IMR-90 (cell line): ENCODE measurements around the gene BRAF. TPM values are rescaled to one million over a fixed set of nuclear protein-coding genes. Genes with fewer than 3 reads are reported as not detected.

ENCODE experiments used
- ATAC-seq: fragments of 200-7000 bp; cut with Tn5 transposase; 2 replicates; pipeline ENCODE4 v1.9.1; 2020; ENCODE audit warnings: low read depth, mild to moderate bottlenecking, moderate library complexity
- BruUV-seq: library from RNA; stranded (reverse); fragments of 400-500 nt; replicated peaks from 2 replicates; lab custom pipeline; 2021; lab: Mats Ljungman, UMichigan
- CTCF ChIA-PET: fragments of 300-600 bp; formaldehyde crosslinking; extraction: SDS; loops from one replicate; lab custom pipeline; 2021; ENCODE audit warnings: antibody characterized with exemption; lab: Yijun Ruan, JAX
- POLR2A ChIA-PET: fragments of 300-600 bp; sonication (Branson Sonifier 250); formaldehyde crosslinking; loops from one replicate; lab custom pipeline; 2022; ENCODE audit warnings: antibody characterized with exemption; ENCODE audit not compliant: unreplicated experiment; lab: Charles Lee
- DNase-seq: peaks from one replicate; pipeline ENCODE4 v3.0.0; 2013
- H2AFZ ChIP-seq: replicated peaks from 2 replicates; pipeline ENCODE3; 2013; ENCODE audit warnings: low read length, mild to moderate bottlenecking; ENCODE audit not compliant: poor library complexity
- H2AK5ac ChIP-seq: 2 replicates; pipeline ENCODE4 v1.6.1; 2013; ENCODE audit warnings: low read depth, low read length, inconsistent platforms
- H2AK9ac ChIP-seq: replicated peaks from 2 replicates; pipeline ENCODE3; 2013; ENCODE audit warnings: mild to moderate bottlenecking, low read depth, low read length, moderate library complexity; ENCODE audit not compliant: poor library complexity
- H2BK120ac ChIP-seq: 2 replicates; pipeline ENCODE4 v1.6.1; 2013; ENCODE audit warnings: low read depth, low read length, inconsistent platforms
- H2BK15ac ChIP-seq: 3 replicates; pipeline ENCODE4 v1.6.1; 2013; ENCODE audit warnings: low read depth, low read length, inconsistent platforms
- H2BK20ac ChIP-seq: 2 replicates; pipeline ENCODE4 v1.6.1; 2013; ENCODE audit warnings: low read depth, mild to moderate bottlenecking, inconsistent platforms, low read length, moderate library complexity
- H2BK5ac ChIP-seq: 2 replicates; pipeline ENCODE4 v1.6.1; 2013; ENCODE audit warnings: mild to moderate bottlenecking, low read depth, low read length, inconsistent platforms; ENCODE audit not compliant: poor library complexity, severe bottlenecking
- H3K14ac ChIP-seq: replicated peaks from 2 replicates; pipeline ENCODE4 v1.6.1; 2013; ENCODE audit warnings: low read depth, low read length, inconsistent platforms
- H3K18ac ChIP-seq: 2 replicates; pipeline ENCODE4 v1.6.1; 2013; ENCODE audit warnings: low read depth, low read length, control low read depth
- H3K23ac ChIP-seq: 2 replicates; pipeline ENCODE4 v1.6.1; 2013; ENCODE audit warnings: low read depth, low read length, inconsistent platforms
- H3K27ac ChIP-seq: 2 replicates; pipeline ENCODE4 v1.5.1; 2013; ENCODE audit warnings: mild to moderate bottlenecking, control low read depth, low read length; ENCODE audit not compliant: insufficient read depth
- H3K27me3 ChIP-seq: 2 replicates; pipeline ENCODE4 v1.6.1; 2013; ENCODE audit warnings: low read length; ENCODE audit not compliant: control insufficient read depth, insufficient read depth
- H3K36me3 ChIP-seq: 2 replicates; pipeline ENCODE4 v1.6.1; 2013; ENCODE audit warnings: low read length, mixed read lengths; ENCODE audit not compliant: control insufficient read depth, insufficient read depth
- H3K4ac ChIP-seq: 2 replicates; pipeline ENCODE4 v1.6.1; 2013; ENCODE audit warnings: low read depth, low read length, inconsistent platforms
- H3K4me1 ChIP-seq: 2 replicates; pipeline ENCODE4 v1.6.1; 2013; ENCODE audit warnings: low read length, mixed read lengths; ENCODE audit not compliant: control insufficient read depth, insufficient read depth
- H3K4me2 ChIP-seq: 2 replicates; pipeline ENCODE4 v1.6.1; 2013; ENCODE audit warnings: low read depth, mild to moderate bottlenecking, control low read depth, low read length, moderate library complexity
- H3K4me3 ChIP-seq: 2 replicates; pipeline ENCODE4 v1.5.1; 2013; ENCODE audit warnings: low read depth, mild to moderate bottlenecking, control low read depth, low read length, moderate library complexity; ENCODE audit not compliant: insufficient read depth
- H3K56ac ChIP-seq: 2 replicates; pipeline ENCODE4 v1.6.1; 2013; ENCODE audit warnings: low read length, inconsistent platforms; ENCODE audit not compliant: insufficient read depth; ENCODE audit errors: extremely low read depth
- H3K79me1 ChIP-seq, 2 experiments: 2 replicates each; pipeline ENCODE4 v1.6.1; 2013; ENCODE audit warnings: low read length in 2 of 2, inconsistent platforms in 1 of 2, low read depth in 1 of 2
- H3K9ac ChIP-seq: 2 replicates; pipeline ENCODE4 v1.6.1; 2013; ENCODE audit warnings: low read depth, low read length, control low read depth
- H3K9me1 ChIP-seq: 2 replicates; pipeline ENCODE4 v1.6.1; 2013; ENCODE audit warnings: low read length, inconsistent platforms; ENCODE audit not compliant: insufficient read depth
- H3K9me3 ChIP-seq: 2 replicates; pipeline ENCODE4 v1.6.1; 2013; ENCODE audit warnings: low read length; ENCODE audit not compliant: control insufficient read depth, insufficient read depth
- H4K20me1 ChIP-seq: 2 replicates; pipeline ENCODE4 v1.6.1; 2013; ENCODE audit warnings: low read length, inconsistent platforms; ENCODE audit not compliant: insufficient read depth
- H4K5ac ChIP-seq: 2 replicates; pipeline ENCODE4 v1.6.1; 2013; ENCODE audit warnings: mild to moderate bottlenecking, low read depth, low read length, control low read depth
- H4K8ac ChIP-seq, 2 experiments: 2 replicates each; pipeline ENCODE4 v1.6.1; 2013; ENCODE audit warnings: low read depth in 2 of 2, low read length in 2 of 2, control low read depth in 1 of 2, inconsistent platforms in 1 of 2
- H4K91ac ChIP-seq: 2 replicates; pipeline ENCODE4 v1.6.1; 2013; ENCODE audit warnings: low read depth, low read length, inconsistent platforms; ENCODE audit not compliant: insufficient read depth
- BHLHE40 ChIP-seq: fragments of 150-350 bp; IDR thresholded peaks from 2 replicates; pipeline ENCODE4 v1.6.1; 2016; ENCODE audit warnings: mild to moderate bottlenecking, low read depth, low read length
- CEBPB ChIP-seq: IDR thresholded peaks from 2 replicates; pipeline ENCODE4 v1.6.1; 2012; ENCODE audit warnings: low read depth, low read length, improper control_type of control experiment
- MAFK ChIP-seq: IDR thresholded peaks from 2 replicates; pipeline ENCODE4 v1.6.1; 2012; ENCODE audit warnings: low read depth, low read length, improper control_type of control experiment
- MAZ ChIP-seq: IDR thresholded peaks from 2 replicates; pipeline ENCODE4 v1.6.1; 2012; ENCODE audit warnings: low read depth, mild to moderate bottlenecking, low read length, improper control_type of control experiment, moderate library complexity, borderline replicate concordance
- MXI1 ChIP-seq: IDR thresholded peaks from 2 replicates; pipeline ENCODE4 v1.6.1; 2012; ENCODE audit warnings: low read depth, mild to moderate bottlenecking, low read length, moderate library complexity, borderline replicate concordance
- NFE2L2 ChIP-seq: fragments of 150-350 bp; IDR thresholded peaks from 2 replicates; pipeline ENCODE4 v1.6.1; 2016; ENCODE audit warnings: low read depth, mild to moderate bottlenecking, low read length
- RAD21 ChIP-seq: IDR thresholded peaks from 2 replicates; pipeline ENCODE4 v1.6.1; 2012; ENCODE audit warnings: low read length, improper control_type of control experiment
- RCOR1 ChIP-seq: IDR thresholded peaks from 2 replicates; pipeline ENCODE4 v1.6.1; 2012; ENCODE audit warnings: mild to moderate bottlenecking, low read length, improper control_type of control experiment; ENCODE audit not compliant: insufficient replicate concordance
- SMC3 ChIP-seq: fragments of 150-350 bp; IDR thresholded peaks from 2 replicates; pipeline ENCODE4 v1.6.1; 2016; ENCODE audit warnings: low read depth, mild to moderate bottlenecking, antibody characterized with exemption, low read length, moderate library complexity
- WGBS, 2 experiments: methylation state at CpG; one replicate each; pipeline versions ENCODE4 v1.1.5 to v1.1.7; 2013; ENCODE audit warnings: missing lambda C conversion rate in 2 of 2; ENCODE audit not compliant: insufficient read length in 1 of 2; ENCODE audit errors: extremely low coverage in 2 of 2; 5-methylcytosine and 5-hydroxymethylcytosine counted together
- dilution Hi-C: fragments of 300-500 bp; cut with HindIII; formaldehyde crosslinking; loops from one replicate; pipeline ENCODE4 v1.14.3; 2018; ENCODE audit warnings: low sequenced_read_pairs; ENCODE audit not compliant: unreplicated experiment
- in situ Hi-C: fragments of 300-500 bp; cut with MboI; formaldehyde crosslinking; loops from 3 replicates; pipeline ENCODE4 v1.14.3; 2019; ENCODE audit warnings: low sequenced_read_pairs, inconsistent platforms, mixed read lengths
- intact Hi-C: fragments of 100-400 bp; cut with micrococcal nuclease; formaldehyde crosslinking; loops from 2 replicates; pipeline ENCODE4 v1.10.0; 2022
- polyA plus RNA-seq, 3 experiments: library from polyadenylated mRNA; depleted of rRNA; stranded (reverse); fragments of >200 nt; gene quantifications; 2 replicates each; pipeline ENCODE4 v1.2.3, GENCODE V29; 2012; ENCODE audit warnings: low replicate concordance in 1 of 3
- total RNA-seq: library from RNA; depleted of rRNA; stranded (reverse); fragments of >200 nt; gene quantifications from 2 replicates; pipeline ENCODE4 v1.2.3, GENCODE V29; 2012
- TF ChIP-seq, protein P1 (sequence below): fragments of 150-350 bp; IDR thresholded peaks from 2 replicates; pipeline ENCODE4 v1.6.1; 2017; ENCODE audit warnings: mild to moderate bottlenecking, antibody characterized with exemption, low read length, low read depth
- TF ChIP-seq, protein P2 (sequence below): fragments of 150-350 bp; IDR thresholded peaks from 2 replicates; pipeline ENCODE4 v1.6.1; 2016; ENCODE audit warnings: low read depth, mild to moderate bottlenecking, low read length, moderate library complexity, borderline replicate concordance
- TF ChIP-seq, protein P3 (sequence below): conservative IDR thresholded peaks from 2 replicates; pipeline ENCODE4 v1.5.1; 2012; ENCODE audit warnings: mild to moderate bottlenecking, low read depth, low read length, improper control_type of control experiment

BRAF gene
- total and polyA plus RNA-seq, 2 of the 4 experiments (the other 2 are of a cell fraction): 5.7 to 12.9 TPM

DNA sequence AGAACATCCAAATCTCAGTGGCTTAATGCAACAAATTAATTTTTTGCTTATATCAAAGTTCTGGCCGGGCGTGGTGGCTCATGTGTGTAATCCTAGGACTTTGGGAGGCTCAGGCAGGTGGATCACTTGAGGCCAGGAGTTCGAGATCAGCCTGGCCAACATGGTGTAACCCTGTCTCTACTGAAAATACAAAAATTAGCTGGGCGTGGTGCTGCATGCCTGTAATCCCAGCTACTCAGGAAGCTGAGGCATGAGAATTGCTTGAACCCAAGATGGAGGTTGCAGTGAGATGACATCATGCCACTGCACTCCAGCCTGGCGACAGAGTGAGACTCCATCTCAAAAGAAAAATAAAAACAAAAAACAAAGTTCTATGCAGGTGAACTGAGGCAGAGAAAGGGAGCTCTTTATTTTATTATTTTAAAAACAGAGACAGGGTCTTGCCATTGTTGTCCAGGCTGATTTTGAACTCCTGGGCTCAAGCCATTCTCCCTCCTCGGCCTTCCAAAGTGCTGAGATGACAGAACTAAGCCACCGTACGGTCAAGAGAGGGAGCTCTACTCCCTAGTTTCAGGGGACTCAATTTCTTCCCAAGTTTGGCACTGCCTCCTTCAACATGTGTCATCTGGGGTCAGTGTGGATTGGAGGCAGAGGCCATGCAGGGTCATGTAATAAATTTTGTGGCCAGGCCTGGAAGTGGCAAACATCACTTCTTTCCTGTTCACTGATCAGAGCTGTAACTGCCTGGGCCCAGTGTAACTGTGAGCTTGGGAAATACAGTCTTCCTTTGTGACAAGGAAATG, 249.6 kb downstream of the BRAF start:
- peaks cover 4 to 6% of the 10 kb centered on the region in 2 experiments; a peak in 1 of 4 replicates for H3K79me1 ChIP-seq
- no peak overlapping the region for H3K23ac ChIP-seq
- dilution Hi-C loops (no loop called here), intact Hi-C loops (loop anchor here (1.0 to 5.0 kb wide), 3 partner anchors 339 to 977 kb away; partner anchors contain the start of gene MRPS33), in situ Hi-C loops (no loop called here)
- no peak overlapping the region for H2AK5ac ChIP-seq
- peak; percentile 40 for ATAC-seq
- H2AFZ ChIP-seq: no peak overlapping the region
- H3K4me2 ChIP-seq: no peak overlapping the region
- no peak overlapping the region for H3K56ac ChIP-seq
- peak; percentile 57 for DNase-seq
- peaks cover 6% of the 10 kb centered on the region; the same call in 1 of the 2 replicates for H3K27me3 ChIP-seq
- H4K8ac ChIP-seq: no peak overlapping the region
- H2AK9ac ChIP-seq: no peak overlapping the region
- no peak overlapping the region for H3K9ac ChIP-seq
- H2BK20ac ChIP-seq: no peak overlapping the region
- H3K4me3 ChIP-seq: no peak overlapping the region
- H2BK15ac ChIP-seq: no peak overlapping the region
- POLR2A ChIA-PET: no interaction called here
- no peaks in the 10 kb centered on the region for H4K20me1 ChIP-seq
- peaks cover 4% of the 10 kb centered on the region; the same call in 1 of the 2 replicates for H3K9me1 ChIP-seq
- H3K14ac ChIP-seq: no peak overlapping the region
- H2BK5ac ChIP-seq: no peak overlapping the region
- 95% methylated on average over 4 of the region's 8 CpGs; no CpG with 5 or more reads in 1 of the 2 experiments for WGBS, 2 experiments
- no peak overlapping the region for H4K91ac ChIP-seq
- no peak overlapping the region for H2BK120ac ChIP-seq
- no peak overlapping the region for H3K4ac ChIP-seq
- H4K5ac ChIP-seq: no peak overlapping the region
- H3K36me3 ChIP-seq: 0 out of 2 replicates have a peak, but pooled peaks cover 2% of the 10 kb centered on the region
- H3K18ac ChIP-seq: no peak overlapping the region
- no peaks in the 10 kb centered on the region for H3K9me3 ChIP-seq
- H3K4me1 ChIP-seq: 0 out of 2 replicates have a peak, but pooled peaks cover 2% of the 10 kb centered on the region
- BruUV-seq: no TSS peak
- TF ChIP-seq BHLHE40 (no peak), RCOR1 (no peak), MAZ (no peak), RAD21 (peak; percentile 57), SMC3 (peak; percentile 25; the same call in 1 of the 2 replicates), CEBPB (no peak), MAFK (peak; percentile 86), MXI1 (no peak), NFE2L2 (no peak)
- TF ChIP-seq, protein P1, sequence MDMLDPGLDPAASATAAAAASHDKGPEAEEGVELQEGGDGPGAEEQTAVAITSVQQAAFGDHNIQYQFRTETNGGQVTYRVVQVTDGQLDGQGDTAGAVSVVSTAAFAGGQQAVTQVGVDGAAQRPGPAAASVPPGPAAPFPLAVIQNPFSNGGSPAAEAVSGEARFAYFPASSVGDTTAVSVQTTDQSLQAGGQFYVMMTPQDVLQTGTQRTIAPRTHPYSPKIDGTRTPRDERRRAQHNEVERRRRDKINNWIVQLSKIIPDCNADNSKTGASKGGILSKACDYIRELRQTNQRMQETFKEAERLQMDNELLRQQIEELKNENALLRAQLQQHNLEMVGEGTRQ: no peak
- TF ChIP-seq, protein P2, sequence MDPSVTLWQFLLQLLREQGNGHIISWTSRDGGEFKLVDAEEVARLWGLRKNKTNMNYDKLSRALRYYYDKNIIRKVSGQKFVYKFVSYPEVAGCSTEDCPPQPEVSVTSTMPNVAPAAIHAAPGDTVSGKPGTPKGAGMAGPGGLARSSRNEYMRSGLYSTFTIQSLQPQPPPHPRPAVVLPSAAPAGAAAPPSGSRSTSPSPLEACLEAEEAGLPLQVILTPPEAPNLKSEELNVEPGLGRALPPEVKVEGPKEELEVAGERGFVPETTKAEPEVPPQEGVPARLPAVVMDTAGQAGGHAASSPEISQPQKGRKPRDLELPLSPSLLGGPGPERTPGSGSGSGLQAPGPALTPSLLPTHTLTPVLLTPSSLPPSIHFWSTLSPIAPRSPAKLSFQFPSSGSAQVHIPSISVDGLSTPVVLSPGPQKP: no peak
- TF ChIP-seq, protein P3, sequence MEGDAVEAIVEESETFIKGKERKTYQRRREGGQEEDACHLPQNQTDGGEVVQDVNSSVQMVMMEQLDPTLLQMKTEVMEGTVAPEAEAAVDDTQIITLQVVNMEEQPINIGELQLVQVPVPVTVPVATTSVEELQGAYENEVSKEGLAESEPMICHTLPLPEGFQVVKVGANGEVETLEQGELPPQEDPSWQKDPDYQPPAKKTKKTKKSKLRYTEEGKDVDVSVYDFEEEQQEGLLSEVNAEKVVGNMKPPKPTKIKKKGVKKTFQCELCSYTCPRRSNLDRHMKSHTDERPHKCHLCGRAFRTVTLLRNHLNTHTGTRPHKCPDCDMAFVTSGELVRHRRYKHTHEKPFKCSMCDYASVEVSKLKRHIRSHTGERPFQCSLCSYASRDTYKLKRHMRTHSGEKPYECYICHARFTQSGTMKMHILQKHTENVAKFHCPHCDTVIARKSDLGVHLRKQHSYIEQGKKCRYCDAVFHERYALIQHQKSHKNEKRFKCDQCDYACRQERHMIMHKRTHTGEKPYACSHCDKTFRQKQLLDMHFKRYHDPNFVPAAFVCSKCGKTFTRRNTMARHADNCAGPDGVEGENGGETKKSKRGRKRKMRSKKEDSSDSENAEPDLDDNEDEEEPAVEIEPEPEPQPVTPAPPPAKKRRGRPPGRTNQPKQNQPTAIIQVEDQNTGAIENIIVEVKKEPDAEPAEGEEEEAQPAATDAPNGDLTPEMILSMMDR: peak; percentile 52
- CTCF ChIA-PET: interaction anchor here (0.6 to 1.2 kb wide), 2 partner anchors 337 to 863 kb away, joined by 3 to 7 read pairs; no protein-coding TSS in a partner anchor
- H3K27ac ChIP-seq: no peak overlapping the region
